ENCODE data around the gene CDKL4. TPM values are rescaled to one million over a fixed set of nuclear protein-coding genes. Genes with fewer than 3 reads are reported as not detected.
"Not testable (repeated sequence)": the region's sequence is repeated elsewhere in the genome, so short reads cannot be mapped to it uniquely, and the experiment has no call there.

Gene CDKL4
- polyA plus RNA-seq, 3 donors = 0.38 to 1.0 (median 0.56) TPM

DNA sequence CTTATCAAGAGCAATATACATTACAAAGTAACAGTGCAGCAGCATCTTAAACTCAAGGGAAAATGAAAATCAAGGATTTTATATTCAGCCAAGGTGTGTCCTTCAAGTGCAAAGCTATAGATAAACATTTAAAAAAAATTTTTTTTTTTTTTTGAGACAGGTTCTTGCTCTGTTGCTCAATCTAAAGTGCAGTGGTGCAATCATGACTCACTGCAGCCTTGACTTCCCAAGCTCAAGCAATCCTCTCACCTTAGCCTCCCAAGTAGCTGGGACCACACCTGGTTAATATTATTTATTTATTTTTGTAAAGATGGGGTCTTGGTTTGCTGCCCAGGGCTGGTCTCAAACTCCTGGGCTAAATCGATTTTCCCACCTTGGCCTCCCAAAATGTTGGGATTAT is 9.0 kb downstream of the CDKL4 start:
- no peak for DNase-seq

DNA sequence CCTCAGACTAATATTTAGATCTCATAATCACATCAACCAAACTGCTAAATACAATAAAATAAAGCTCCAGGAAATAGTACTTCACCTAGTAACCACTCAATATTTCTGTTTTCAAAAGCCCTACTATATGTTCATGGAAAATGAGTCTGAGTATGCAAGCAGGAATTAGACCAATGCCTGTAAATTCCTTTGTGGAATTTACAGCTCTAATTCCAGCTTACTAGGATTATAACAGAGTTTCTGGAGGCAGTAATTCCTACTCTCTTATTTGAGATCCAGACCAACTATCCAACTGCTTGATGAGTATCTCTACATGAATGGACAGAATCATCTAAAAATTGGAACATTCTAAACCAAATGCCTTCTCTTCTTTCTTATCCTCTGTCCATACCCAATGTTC is 11.6 kb downstream of the CDKL4 start:
- DNase-seq = no peak

DNA sequence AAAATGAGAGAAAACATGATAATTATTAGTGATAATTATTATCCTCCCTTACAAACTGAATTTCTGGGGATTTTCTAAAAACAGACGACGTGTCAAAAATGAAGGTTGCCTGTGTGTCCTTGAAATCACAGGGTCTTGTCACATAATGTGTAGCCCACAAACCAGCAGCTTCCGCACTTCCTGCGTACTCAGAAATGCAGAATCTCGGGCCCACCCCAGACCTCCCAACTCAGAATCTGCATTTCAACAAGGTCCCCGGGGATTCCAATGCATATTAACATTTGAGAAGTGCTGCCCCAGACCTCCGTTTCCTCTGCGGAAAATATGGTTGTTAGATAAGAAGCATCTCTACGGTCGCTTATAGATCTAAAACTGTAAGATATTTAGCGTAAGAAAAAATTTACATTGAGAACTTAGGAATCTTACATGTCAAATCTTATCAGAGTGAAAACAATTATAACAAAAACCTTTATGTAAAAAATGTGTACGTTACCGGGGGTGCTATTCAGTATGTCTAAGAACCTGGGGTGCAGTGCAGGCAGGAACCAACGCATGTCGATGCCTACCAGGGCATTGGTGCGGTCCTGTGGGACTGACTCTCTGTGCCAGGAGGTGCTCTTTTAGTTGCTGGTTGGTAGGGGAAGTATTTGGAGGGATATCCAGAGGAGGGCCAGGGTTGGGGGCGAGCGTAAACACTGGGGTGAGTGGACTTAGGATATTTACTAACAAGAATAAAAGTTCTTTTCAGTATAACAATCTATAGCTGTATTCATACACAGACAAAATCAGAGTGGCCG is 15.2 kb downstream of the CDKL4 start:
- DNase-seq = peak; percentile 11

DNA sequence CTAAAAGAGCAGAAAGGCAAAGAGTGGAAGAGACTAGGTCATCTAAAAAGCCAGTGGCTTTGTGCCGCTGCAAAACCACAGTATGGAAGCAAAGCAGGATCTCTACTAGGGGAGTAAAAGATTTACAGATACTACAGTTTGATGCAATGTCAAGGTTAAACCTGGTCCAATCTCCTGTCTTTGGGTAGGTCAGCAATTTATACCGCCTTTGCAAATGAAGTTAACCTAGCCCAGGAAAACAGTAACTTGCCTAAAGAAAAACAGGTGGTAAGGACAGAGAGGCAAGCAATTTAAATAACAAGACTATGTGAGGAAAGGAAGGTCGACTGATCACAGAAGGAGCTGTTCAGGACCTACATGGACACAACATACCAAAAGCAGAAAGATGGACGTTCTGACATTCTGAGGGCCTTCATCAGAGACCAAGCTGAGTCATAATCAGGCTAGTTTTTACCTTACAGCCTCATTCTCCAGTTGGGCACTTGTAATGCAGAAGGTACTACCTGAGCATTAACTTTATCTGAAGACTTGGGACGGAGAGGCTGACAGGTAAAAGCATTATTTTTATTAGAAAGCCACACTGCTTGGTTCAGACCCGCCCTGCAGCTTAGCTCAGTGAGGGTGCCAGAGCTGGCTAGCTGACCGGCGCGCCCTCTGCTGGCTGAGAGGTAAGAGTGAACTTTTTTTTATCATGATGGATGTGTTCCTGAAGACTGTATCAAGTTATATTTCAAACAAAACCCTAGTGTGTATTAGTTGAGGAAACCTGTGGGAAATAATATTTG is 15.9 kb downstream of the CDKL4 start:
- DNase-seq = peak; percentile 69

DNA sequence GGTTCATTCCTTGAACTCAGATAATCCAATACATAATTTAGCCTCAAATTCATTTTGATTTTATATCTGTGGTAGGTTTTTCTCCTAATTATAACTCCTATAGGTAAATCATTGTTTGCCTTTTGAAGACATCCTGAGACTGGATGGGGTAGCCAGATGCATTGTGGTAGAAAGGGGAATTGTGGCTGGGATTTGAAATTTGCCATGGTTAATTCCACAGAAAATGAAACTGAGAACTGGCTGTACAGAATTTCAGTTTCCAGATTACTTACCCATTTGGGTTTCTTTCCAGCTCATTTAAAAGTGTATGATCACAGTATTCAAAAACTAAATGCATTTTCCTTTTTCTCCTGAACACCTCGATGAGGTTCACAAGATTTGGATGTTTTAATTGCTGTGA is 18.2 kb downstream of the CDKL4 start:
- no peak for DNase-seq

DNA sequence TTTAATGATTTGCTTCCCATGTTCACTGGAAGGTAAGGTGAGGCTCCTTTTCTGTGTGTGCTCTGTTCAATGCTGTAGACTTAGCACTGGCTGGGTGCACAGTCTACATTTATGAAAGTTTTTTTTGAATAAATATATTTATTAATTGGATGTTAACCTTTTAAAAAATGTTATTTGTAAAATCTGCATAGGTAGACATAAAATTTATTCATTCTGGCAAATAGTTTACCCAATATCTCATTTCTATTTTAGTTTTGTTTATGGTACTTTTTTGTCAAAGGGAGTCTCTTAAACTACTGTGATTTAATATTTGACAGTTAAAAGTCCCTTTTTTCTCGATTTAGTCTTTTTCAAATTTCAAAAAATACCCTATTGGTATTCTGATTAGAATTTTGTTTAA is 19.9 kb downstream of the CDKL4 start:
- no peak for DNase-seq

DNA sequence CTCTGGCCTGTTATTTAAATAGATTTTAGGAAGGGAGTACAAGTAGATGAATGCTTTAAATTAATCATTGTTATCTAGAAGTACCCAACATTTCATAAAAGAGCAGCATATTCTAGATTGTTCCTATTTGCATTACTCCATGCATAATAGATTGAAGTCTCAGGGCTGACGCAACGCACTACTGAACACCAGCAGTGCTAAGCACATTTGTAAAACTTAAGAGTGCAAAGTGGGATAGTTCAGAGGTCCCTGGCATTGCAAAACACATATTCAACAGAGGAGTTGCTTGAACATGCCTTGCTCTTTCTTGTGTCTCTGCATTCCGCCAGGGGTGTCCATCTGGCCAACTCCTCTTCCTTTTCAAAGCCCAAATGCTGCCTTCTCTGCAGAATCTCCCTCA is 22.3 kb downstream of the CDKL4 start:
- no peak for DNase-seq

DNA sequence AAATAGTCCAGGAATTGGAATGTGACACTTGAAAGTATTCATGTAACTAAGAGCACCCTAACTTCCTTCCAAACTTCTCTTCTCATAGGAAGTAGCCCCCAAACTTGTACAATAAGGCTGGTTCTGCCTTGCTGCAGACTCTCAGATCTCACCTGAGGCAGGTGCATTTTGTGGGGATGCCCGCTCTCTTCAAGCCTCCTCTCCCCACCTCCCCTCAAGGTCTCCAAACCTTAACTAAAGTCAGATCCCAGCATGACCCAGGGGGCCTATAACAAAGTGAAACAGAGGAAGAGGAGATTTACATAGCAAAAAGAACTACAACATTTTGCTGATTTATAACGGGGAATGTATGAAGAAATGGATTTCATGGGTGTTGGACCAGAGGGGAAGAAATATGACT is 23.6 kb downstream of the CDKL4 start:
- DNase-seq = no peak

DNA sequence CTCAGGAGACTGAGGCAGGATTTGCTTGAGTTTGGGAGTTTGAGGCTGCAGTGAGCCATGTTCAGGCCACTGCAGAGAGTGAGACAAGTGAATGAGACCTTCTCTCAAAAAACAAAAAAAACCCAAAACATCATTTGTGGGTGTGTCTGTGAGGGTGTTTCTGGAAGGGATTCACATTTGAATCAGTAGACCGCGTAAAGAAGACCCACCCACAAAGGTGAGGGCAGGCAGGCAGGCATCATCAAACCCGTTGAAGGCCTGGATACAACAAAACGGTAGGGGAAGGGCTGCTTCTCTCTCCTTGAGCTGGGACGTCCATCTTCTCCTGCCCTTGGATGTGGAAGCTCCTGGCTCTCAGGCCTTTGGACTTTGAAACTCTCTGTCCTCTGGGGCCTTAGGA is 25.4 kb downstream of the CDKL4 start:
- no peak for DNase-seq

DNA sequence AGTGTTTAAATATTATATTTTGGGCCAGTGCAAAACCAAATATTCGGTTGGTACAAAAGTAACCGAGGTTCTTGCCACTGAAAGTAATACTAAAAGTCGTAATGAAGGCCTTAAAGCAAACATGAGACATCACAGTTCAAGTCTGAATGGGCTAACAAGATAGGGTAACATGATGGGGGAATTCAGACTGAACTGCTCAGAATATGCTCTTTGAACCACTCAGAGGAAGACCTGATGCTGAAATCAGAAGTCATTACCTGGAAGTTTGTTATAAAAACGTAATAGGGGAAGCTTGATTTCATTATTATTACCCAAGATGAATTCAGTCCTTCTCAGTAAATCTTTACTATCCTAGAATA is 26.6 kb downstream of the CDKL4 start:
- no peak for DNase-seq

DNA sequence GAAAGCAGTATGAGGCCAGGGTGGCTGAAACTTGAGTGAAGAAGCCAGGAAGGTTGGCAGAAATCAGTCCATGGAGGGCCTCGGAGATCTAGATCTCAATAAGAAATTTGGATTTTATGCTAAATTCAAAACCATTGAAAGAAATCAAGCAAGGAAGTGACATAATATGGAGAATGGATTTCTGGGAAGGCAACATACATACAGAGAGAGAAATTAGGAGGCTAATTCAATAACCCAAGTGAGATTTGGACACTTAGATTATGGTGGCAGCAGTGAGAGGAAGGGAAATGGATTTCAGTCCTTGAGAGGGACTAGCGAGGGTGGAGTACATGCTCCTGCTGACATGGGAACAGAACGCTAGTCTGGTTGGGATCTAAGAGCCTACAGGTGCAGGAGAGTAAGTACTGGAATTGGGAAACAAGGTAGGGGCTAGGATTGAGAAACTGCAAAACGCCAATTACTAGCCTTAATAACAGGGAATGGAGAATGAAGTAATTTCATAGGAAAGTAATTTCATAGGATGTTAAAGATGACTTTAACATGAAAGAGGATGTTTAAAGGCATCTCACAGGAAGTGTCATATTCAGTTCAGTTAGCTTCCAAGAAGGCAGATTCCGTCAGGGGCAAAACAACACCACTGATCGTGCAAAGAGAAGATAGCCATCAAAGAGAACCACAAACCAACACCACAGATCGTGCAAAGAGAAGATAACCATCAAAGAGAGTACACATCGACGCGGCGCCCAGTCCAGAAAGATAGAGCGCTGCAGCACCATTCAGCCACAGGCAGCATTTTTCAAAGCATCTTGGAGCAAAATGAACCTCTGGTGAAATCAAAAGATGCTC is 27.2 kb downstream of the CDKL4 start:
- DNase-seq = no peak

DNA sequence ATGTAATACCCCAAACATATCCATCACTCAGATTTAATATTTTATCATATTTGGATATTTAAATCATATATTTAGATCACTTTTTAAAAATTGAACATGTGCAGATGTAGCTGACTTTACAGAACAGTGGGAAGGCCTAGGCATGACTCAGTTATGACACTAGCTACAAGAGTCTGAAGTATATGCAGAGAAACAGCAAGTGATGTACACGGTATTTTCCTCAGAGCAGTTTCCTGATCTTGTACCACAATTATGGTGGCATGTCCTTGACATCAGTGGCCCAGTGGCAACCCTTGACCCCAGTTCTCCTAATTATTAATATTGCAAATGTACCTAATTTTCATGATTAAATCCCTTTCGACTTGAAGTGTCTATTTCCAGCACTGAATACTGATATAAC is 28.2 kb downstream of the CDKL4 start:
- no peak for DNase-seq

DNA sequence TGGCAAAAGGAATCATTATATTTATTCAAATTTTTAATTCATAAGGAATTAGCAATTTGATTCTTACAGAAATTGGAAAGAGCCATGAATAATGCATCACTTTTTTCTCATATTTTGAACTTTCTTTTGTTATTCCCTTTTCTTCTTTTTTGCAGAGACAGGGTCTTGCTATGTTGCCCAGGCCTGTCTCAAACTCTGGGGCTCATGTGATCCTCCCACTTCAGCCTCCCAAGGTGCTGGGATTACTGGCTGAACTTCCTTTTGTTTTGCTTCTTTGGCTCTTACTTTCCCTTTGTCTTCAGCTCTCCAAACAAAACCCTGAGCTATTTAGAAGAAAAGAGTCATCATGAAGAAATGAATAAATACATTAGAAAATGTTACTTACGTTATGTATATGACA is 30.8 kb downstream of the CDKL4 start:
- DNase-seq = no peak

DNA sequence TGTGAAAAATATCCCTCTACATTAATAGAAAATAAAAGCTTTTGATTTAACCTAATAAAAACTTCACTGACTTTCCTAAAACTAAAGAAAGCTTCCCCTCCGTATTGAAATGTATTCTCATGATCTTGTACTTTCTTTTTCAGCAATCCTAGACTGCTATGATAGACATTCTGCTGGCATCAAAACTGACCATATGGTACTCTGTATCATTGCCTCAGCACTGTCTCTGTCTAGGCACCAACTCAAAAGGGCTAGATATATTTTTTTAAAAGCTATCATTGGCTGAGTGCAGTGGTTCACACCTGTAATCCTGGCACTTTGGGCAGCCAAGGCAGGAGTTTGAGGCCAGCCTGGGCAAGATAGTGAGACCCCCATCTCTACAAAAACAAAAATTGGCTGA is 32.9 kb downstream of the CDKL4 start:
- DNase-seq = no peak

DNA sequence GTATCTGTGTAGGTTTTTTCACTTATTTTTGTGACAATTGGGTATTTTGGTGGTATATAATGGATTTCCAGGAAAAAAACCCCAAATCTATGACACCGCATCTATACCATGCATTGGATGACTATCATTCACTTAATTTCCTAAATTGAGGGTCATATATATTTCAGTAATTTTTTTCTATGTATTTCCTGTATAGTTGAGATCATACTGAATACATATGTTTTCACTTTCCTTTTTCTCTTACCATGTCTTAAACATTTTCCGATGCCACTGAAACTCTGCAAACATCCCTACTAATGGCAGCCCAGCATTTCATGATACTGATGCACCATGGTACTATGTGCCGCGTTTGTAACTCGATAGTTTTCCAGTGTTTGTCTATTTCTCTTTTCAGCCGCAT is 40.4 kb downstream of the CDKL4 start:
- DNase-seq = no peak

DNA sequence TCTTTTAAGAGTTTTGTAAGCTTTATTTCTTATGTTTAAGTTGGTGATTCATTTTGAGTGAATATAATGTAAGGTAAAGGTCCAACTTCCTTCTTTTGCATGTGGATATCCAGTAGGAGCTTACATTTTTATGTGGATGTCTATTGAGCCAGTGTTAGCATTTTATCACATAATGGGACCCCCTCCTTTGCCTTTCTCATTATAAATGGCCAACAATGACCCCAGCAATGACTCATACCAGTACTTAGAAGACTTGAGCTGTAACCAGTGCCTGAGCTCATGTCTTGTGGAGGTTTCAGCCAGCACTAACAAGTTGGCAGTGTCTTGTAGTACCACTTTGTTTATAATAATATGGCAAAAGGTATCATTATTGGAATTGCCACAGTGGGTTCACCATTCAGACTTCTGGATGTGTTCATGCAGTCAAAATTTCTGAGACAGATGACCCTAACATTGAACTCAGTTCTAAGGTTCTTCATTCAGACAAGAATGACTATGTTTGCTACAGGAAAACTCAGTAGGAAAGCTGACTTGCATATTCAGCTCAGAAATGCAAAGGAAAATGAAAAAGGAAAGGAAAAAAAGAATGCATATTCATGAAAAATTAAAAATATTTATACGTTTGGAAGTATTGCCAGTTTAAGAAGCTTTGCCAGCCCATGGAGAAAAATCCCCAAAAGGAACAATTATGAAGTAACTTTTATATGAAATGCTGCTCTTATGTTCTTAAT is 41.0 kb downstream of the CDKL4 start:
- no peak for DNase-seq

DNA sequence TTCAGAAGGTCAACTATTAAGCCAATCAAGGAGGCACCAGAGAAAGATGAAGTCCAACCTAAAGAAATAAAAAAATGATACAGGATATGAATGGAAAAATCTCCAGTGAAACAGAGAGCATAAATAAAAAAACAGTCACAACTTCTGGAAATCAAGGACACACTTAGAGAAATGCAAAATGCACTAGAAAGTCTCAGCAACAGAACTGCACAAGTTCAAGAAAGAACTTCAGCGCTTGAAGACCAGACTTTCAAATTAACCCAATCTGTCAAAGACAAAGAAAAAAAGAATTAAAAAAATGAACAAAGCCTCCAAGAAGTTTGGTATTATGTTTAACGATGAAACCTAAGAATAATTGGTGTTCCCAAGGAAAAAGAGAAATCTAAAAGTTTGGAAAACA is 46.8 kb downstream of the CDKL4 start:
- DNase-seq = not testable (repeated sequence)

DNA sequence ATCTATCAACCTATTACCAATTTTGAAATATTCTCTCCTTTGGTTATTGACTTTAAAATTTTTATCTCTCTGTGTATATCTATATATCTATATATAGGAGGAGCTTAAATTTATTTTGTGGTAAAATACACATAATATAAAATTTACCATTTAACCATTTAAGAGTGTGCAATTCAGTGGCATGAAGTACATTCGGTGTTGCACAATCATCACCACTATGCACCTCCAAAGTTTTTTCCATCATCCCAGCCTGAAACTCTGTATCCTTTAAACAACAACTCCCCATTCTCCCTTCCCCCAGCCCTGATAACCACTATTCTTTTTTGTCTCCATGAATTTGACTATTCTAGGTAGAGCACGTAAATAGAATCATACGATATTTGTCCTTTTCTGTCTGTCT is 49.1 kb downstream of the CDKL4 start:
- DNase-seq = no peak

DNA sequence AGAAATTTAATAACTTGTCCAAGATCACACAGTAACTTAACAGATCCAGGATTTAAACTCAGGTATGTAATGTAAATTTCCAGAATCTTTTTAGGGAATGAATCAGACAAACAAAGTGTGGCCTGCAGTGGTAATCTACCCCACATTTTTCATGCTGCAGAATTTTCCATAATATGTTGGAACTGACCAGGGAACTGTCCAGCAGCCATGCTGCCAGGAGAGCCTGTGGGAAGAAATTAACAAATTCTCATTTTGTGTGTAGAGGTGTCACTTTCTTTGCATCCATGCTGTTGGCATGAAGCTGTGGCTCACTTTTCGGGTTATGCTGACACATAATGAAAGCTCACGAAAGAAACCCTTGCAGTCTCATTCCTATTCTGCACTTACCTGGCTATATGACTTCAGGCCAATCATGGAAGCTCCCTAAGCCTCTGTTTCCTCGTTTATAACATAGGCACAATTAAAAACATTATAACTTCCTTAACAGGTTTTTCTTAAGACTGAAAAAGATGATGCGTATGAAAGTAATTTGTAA is 54.7 kb downstream of the CDKL4 start:
- no peak for DNase-seq

DNA sequence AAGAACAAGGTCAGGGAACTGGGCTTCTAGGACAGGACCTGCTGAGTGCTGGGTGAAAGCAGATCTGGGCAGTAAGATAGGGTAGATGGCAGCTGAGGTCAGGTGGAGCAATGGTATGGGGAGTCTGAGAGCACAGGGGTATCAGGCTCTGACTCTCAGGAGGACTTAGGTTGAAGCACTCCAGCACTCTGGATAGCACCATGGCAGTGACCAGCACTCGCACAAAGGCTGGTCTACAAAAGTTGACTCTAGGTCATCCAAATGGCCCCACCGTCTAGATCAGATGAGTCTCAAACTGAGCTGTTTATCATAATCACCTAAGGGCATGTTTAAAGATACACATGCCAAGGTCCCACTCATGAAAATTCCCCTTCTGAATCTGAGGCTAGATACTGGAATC is 60.1 kb downstream of the CDKL4 start:
- DNase-seq = no peak

DNA sequence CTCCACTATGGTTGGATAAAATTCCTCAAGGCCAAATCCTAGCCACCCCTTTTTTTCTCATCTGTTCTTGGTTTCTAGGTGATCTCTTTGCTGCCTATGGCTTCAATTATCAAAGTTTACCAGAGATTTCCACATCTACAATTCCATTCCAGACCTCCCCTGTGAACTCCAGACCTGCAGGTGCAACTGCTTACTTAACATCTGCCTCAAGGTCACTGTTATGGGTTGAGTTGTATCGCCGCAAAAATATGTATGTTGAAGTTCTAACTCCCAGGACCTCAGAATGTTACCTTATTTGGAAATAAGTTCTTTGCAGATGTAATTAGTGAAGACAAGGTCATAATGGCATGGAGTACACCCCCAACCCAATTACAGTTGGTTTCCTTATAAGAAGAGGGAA is 62.5 kb downstream of the CDKL4 start:
- DNase-seq = no peak

All from renal pelvis (tissue), 4 donors.